ENCODE results near the gene MICAL1.

MICAL1 gene

DNA sequence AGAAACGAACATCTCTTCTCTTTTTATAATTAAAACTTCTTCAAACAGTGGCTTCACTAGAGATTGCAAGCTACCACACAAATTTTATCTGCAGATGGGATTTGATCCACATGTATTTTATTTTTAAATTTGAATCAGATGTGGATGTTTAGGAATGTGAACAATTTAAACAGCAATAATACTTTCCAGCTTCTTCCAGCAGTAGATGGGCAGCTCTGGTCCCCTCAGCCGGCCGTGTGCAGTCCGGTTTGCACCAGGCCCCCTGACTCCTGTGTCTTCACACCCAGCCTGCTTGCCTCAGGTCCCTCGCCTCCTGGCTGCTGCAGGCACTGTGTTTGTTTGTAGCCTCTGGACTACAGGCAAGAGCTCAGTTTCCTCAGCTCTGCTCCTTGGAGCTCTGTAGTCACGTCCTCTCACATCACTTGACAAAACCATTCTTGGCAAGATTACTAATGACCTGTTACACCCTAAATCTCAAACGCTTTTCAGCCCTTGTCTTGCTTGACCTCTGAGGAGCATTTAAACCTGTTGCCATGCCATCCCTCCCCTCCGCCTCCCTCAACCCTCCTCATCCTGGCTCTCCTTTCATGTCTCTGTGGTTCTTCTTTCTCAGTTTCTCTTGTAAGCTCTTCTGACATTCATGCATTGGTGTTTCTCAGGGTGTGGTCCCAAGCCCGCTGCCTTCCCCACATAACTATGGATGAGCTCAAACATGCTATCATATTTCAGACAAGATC, 40.6 kb upstream of the MICAL1 start:
- DNase-seq (ENCODE audit: low spot score), result no peak
- TF ChIP-seq, protein P1, sequence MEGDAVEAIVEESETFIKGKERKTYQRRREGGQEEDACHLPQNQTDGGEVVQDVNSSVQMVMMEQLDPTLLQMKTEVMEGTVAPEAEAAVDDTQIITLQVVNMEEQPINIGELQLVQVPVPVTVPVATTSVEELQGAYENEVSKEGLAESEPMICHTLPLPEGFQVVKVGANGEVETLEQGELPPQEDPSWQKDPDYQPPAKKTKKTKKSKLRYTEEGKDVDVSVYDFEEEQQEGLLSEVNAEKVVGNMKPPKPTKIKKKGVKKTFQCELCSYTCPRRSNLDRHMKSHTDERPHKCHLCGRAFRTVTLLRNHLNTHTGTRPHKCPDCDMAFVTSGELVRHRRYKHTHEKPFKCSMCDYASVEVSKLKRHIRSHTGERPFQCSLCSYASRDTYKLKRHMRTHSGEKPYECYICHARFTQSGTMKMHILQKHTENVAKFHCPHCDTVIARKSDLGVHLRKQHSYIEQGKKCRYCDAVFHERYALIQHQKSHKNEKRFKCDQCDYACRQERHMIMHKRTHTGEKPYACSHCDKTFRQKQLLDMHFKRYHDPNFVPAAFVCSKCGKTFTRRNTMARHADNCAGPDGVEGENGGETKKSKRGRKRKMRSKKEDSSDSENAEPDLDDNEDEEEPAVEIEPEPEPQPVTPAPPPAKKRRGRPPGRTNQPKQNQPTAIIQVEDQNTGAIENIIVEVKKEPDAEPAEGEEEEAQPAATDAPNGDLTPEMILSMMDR (IDR thresholded peaks at IDR 0.05; ENCODE audit: poor library complexity, severe bottlenecking), result no peak
- Histone ChIP-seq H3K4me3 (ENCODE audit: severe bottlenecking) (no peak overlapping the region), H3K4me1 (ENCODE audit: insufficient read depth, poor library complexity, severe bottlenecking) (no peaks in the 10 kb centered on the region), H3K27ac (ENCODE audit: poor library complexity, severe bottlenecking) (no peak overlapping the region), H3K9me3 (ENCODE audit: severe bottlenecking) (no peaks in the 10 kb centered on the region), H3K36me3 (ENCODE audit: low read depth) (no peaks in the 10 kb centered on the region), H3K27me3 (ENCODE audit: insufficient read depth, poor library complexity, severe bottlenecking) (peaks cover 3% of the 10 kb centered on the region)
- no peak for ATAC-seq (ENCODE audit: low read depth)

DNA sequence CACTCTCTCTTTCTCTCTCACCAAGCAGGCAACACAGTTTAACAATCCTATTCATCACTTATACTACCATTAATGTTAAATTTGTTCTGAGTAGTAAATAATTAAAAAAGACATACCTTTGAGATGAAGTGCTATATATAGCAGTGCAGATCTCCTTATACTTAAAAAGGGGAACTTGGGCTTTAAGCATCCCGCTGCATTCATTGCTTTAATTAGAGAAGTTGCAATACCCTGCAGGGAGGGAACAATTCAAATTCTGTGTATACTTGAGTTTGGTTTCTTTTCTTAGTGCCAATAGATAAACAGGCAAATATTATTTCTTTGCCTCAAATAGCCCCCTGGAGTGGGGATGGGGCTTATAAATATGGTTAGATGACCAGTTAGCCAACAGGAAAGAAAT, 38.3 kb upstream of the MICAL1 start:
- TF ChIP-seq, protein P1 (IDR thresholded peaks at IDR 0.05; ENCODE audit: poor library complexity, severe bottlenecking), result no peak
- H3K4me3 ChIP-seq (ENCODE audit: severe bottlenecking), result no peak overlapping the region
- H3K27me3 ChIP-seq (ENCODE audit: insufficient read depth, poor library complexity, severe bottlenecking), result peaks cover 3% of the 10 kb centered on the region
- DNase-seq (ENCODE audit: low spot score) (no peak), ATAC-seq (ENCODE audit: low read depth) (no peak)
- H3K4me1 ChIP-seq (ENCODE audit: insufficient read depth, poor library complexity, severe bottlenecking), result no peaks in the 10 kb centered on the region
- no peaks in the 10 kb centered on the region for H3K36me3 ChIP-seq (ENCODE audit: low read depth)
- no peak overlapping the region for H3K27ac ChIP-seq (ENCODE audit: poor library complexity, severe bottlenecking)
- H3K9me3 ChIP-seq (ENCODE audit: severe bottlenecking), result no peaks in the 10 kb centered on the region

DNA sequence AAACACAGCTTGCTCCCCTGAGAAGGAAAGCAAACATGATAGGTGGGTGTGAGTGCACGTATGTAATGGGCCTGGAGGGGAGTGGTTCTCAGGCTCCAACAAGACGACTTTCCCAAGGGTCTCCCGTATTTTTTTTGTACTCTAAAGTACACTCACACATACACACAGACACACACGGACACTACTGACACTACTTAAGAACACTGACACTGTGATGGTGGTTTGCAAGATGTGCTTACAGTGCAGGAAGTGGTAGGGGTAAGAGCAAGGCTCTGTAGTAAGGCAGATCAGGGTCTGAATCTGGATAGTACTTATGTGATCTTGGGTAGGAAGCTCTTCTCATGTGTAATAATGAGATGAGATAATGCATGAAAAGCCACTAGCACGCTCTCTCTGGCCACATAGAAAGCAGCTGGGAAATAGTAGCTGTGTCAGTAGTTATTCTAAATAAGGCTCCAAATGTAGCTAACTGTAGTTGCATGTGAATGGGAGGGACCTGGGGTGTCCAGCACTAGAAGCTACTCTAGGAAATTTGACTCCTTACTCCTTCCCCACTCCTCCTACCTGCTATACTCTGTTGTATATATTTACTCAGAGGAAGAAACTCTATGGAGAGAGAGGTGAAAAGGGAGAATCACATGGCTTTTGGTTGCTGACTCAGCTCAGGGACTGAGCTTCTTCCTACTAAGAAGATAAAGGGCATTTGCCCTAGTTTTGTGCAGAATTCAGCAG, 35.8 kb upstream of the MICAL1 start:
- no peaks in the 10 kb centered on the region for H3K36me3 ChIP-seq (ENCODE audit: low read depth)
- ATAC-seq (ENCODE audit: low read depth) (peak; percentile 62; the same call in 2 of the 3 replicates), DNase-seq (ENCODE audit: low spot score) (no peak)
- no peaks in the 10 kb centered on the region for H3K9me3 ChIP-seq (ENCODE audit: severe bottlenecking)
- TF ChIP-seq, protein P1 (IDR thresholded peaks at IDR 0.05; ENCODE audit: poor library complexity, severe bottlenecking), result no peak
- H3K4me1 ChIP-seq (ENCODE audit: insufficient read depth, poor library complexity, severe bottlenecking), result no peaks in the 10 kb centered on the region
- peaks cover 3% of the 10 kb centered on the region for H3K27me3 ChIP-seq (ENCODE audit: insufficient read depth, poor library complexity, severe bottlenecking)
- no peak overlapping the region for H3K27ac ChIP-seq (ENCODE audit: poor library complexity, severe bottlenecking)
- no peak overlapping the region for H3K4me3 ChIP-seq (ENCODE audit: severe bottlenecking)

DNA sequence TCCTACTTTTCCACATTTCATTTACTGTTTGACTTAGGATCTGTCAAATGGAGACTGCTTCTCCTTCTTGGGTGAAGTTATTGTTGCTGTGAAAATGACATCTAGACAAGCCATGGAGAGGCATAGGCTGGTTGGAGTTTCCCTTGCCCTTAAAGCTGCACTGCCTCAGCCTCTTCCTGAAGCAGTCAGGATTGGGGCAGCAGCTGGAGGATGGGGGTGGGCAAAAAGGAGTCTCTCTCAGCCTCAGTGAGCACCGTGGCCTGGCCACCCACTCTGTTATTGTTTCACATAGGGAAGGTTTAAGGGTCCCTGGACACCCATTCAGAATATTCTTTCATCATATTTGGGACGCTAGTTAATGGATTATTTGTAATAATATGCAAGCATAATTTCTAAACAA, 35.1 kb upstream of the MICAL1 start:
- ATAC-seq (ENCODE audit: low read depth) (no peak), DNase-seq (ENCODE audit: low spot score) (no peak)
- H3K27me3 ChIP-seq (ENCODE audit: insufficient read depth, poor library complexity, severe bottlenecking), result peaks cover 3% of the 10 kb centered on the region
- no peaks in the 10 kb centered on the region for H3K9me3 ChIP-seq (ENCODE audit: severe bottlenecking)
- H3K4me3 ChIP-seq (ENCODE audit: severe bottlenecking), result no peak overlapping the region
- H3K27ac ChIP-seq (ENCODE audit: poor library complexity, severe bottlenecking), result no peak overlapping the region
- TF ChIP-seq, protein P1 (IDR thresholded peaks at IDR 0.05; ENCODE audit: poor library complexity, severe bottlenecking), result no peak
- H3K4me1 ChIP-seq (ENCODE audit: insufficient read depth, poor library complexity, severe bottlenecking), result peaks cover 3% of the 10 kb centered on the region
- H3K36me3 ChIP-seq (ENCODE audit: low read depth), result no peaks in the 10 kb centered on the region

GRCh38 chr6:109488001-109488400, 32.4 kb upstream of the MICAL1 start:
- peaks cover 3% of the 10 kb centered on the region for H3K4me1 ChIP-seq (ENCODE audit: insufficient read depth, poor library complexity, severe bottlenecking)
- no peak for DNase-seq (ENCODE audit: low spot score)
- no peak for ATAC-seq (ENCODE audit: low read depth)
- H3K36me3 ChIP-seq (ENCODE audit: low read depth), result no peaks in the 10 kb centered on the region
- H3K27ac ChIP-seq (ENCODE audit: poor library complexity, severe bottlenecking), result no peak overlapping the region
- no peak overlapping the region for H3K4me3 ChIP-seq (ENCODE audit: severe bottlenecking)
- peaks cover 1% of the 10 kb centered on the region for H3K27me3 ChIP-seq (ENCODE audit: insufficient read depth, poor library complexity, severe bottlenecking)
- no peaks in the 10 kb centered on the region for H3K9me3 ChIP-seq (ENCODE audit: severe bottlenecking)
- TF ChIP-seq, protein P1 (IDR thresholded peaks at IDR 0.05; ENCODE audit: poor library complexity, severe bottlenecking), result no peak
